ENCODE data around the gene ZCCHC14. TPM values are rescaled to one million over a fixed set of nuclear protein-coding genes. Genes with fewer than 3 reads are reported as not detected.

Gene ZCCHC14
- total and polyA plus RNA-seq, 2 of the 13 experiments (the other 11 are each of a cell fraction or from before 2014, with no cell fraction given), result 12.4 to 12.5 TPM

GRCh38 chr16:87439926-87440325, 52.9 kb downstream of the ZCCHC14 start:
- POLR2A ChIA-PET, result no interaction called here
- WGBS (ENCODE audit: low lambda C conversion rate), result 89% methylated on average over 10 of the region's 10 CpGs
- Histone ChIP-seq H3K36me3 (replicated peaks in 1 of 2; ENCODE audit: control insufficient read depth in 1 of 2, insufficient read depth in 2 of 2, low read length in 2 of 2) (peaks cover 14 to 39% of the 10 kb centered on the region in 2 experiments; a peak in 4 of 5 replicates), H3K4me2 (ENCODE audit: low read depth, low read length) (no peak overlapping the region), H3K4me1 (ENCODE audit: insufficient read depth, low read length) (peaks cover 11% of the 10 kb centered on the region; the same call in 1 of the 2 replicates), H3K9ac (ENCODE audit: insufficient read depth, low read depth, low read length) (no peak overlapping the region), H4K20me1 (ENCODE audit: insufficient read depth, low read length) (peaks cover 12% of the 10 kb centered on the region; the same call in 1 of the 2 replicates), H3K27me3 (ENCODE audit: control insufficient read depth in 1 of 2, insufficient read depth in 2 of 2, low read length in 2 of 2) (no peaks in the 10 kb centered on the region), H2AFZ (ENCODE audit: low read length) (no peak overlapping the region), H3K4me3 (replicated peaks in 1 of 3; ENCODE audit: insufficient read depth in 1 of 3, low read depth in 2 of 3, low read length in 3 of 3) (no peak overlapping the region), H3K27ac (ENCODE audit: extremely low read length, insufficient read depth, low read length) (no peak overlapping the region), H3K79me2 (ENCODE audit: insufficient read depth, low read length) (peaks cover 35% of the 10 kb centered on the region), H3K9me3 (ENCODE audit: low read length) (no peaks in the 10 kb centered on the region)
- intact Hi-C loops (cut with micrococcal nuclease; ENCODE audit: unreplicated experiment) (no loop called here), in situ Hi-C loops (cut with HindIII; ENCODE audit: extremely low pct_ligation_motif_present, low pct_unique_long_range_greater_than_20kb) (no loop called here)
- FAIRE-seq, result no peak
- CTCF ChIA-PET (ENCODE audit: low intra/inter-chr PET ratio, low total read pairs), result no interaction called here
- no peak for ATAC-seq
- no TSS peak for BruUV-seq (replicated peaks)
- no peak for DNase-seq (ENCODE audit: low spot score)
- TF ChIP-seq ZNF670 (CRISPR knock-in tag; IDR thresholded peaks at IDR 0.05; ENCODE audit: borderline replicate concordance), result no peak
- TF ChIP-seq ZNF747 (CRISPR knock-in tag; IDR thresholded peaks at IDR 0.05; ENCODE audit: borderline replicate concordance), result no peak
- TF ChIP-seq ZNF138 (CRISPR knock-in tag; IDR thresholded peaks at IDR 0.05; ENCODE audit: low read depth), result no peak
- no peak for TF ChIP-seq MAZ (IDR thresholded peaks at IDR 0.05; ENCODE audit: borderline replicate concordance, low read depth, low read length)
- TF ChIP-seq MAZ (CRISPR knock-in tag; IDR thresholded peaks at IDR 0.05; ENCODE audit: low read depth), result no peak
- no peak for TF ChIP-seq ZNF431 (CRISPR knock-in tag; IDR thresholded peaks at IDR 0.05; ENCODE audit: borderline replicate concordance, low read depth)
- no peak for TF ChIP-seq ZNF660 (CRISPR knock-in tag; IDR thresholded peaks at IDR 0.05; ENCODE audit: borderline replicate concordance, low read depth)
- no peak for TF ChIP-seq RBAK (CRISPR knock-in tag; IDR thresholded peaks at IDR 0.05)
- TF ChIP-seq ZNF276 (CRISPR knock-in tag; IDR thresholded peaks at IDR 0.05; ENCODE audit: low read depth), result no peak
- TF ChIP-seq ZNF841 (CRISPR knock-in tag; IDR thresholded peaks at IDR 0.05; ENCODE audit: borderline replicate concordance), result no peak
- no peak for TF ChIP-seq ZXDC (CRISPR knock-in tag; IDR thresholded peaks at IDR 0.05)
- TF ChIP-seq KAT7 (CRISPR knock-in tag; IDR thresholded peaks at IDR 0.05; ENCODE audit: borderline replicate concordance), result no peak
- TF ChIP-seq, protein P1, sequence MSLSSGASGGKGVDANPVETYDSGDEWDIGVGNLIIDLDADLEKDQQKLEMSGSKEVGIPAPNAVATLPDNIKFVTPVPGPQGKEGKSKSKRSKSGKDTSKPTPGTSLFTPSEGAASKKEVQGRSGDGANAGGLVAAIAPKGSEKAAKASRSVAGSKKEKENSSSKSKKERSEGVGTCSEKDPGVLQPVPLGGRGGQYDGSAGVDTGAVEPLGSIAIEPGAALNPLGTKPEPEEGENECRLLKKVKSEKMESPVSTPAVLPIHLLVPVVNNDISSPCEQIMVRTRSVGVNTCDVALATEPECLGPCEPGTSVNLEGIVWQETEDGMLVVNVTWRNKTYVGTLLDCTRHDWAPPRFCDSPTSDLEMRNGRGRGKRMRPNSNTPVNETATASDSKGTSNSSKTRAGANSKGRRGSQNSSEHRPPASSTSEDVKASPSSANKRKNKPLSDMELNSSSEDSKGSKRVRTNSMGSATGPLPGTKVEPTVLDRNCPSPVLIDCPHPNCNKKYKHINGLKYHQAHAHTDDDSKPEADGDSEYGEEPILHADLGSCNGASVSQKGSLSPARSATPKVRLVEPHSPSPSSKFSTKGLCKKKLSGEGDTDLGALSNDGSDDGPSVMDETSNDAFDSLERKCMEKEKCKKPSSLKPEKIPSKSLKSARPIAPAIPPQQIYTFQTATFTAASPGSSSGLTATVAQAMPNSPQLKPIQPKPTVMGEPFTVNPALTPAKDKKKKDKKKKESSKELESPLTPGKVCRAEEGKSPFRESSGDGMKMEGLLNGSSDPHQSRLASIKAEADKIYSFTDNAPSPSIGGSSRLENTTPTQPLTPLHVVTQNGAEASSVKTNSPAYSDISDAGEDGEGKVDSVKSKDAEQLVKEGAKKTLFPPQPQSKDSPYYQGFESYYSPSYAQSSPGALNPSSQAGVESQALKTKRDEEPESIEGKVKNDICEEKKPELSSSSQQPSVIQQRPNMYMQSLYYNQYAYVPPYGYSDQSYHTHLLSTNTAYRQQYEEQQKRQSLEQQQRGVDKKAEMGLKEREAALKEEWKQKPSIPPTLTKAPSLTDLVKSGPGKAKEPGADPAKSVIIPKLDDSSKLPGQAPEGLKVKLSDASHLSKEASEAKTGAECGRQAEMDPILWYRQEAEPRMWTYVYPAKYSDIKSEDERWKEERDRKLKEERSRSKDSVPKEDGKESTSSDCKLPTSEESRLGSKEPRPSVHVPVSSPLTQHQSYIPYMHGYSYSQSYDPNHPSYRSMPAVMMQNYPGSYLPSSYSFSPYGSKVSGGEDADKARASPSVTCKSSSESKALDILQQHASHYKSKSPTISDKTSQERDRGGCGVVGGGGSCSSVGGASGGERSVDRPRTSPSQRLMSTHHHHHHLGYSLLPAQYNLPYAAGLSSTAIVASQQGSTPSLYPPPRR (CRISPR knock-in tag; IDR thresholded peaks at IDR 0.05; ENCODE audit: borderline replicate concordance), result no peak
- no peak for TF ChIP-seq IKZF1 (IDR thresholded peaks at IDR 0.05)
- no peak for TF ChIP-seq ZNF282 (IDR thresholded peaks at IDR 0.05; ENCODE audit: partially characterized antibody)
- TF ChIP-seq ZNF605 (CRISPR knock-in tag; IDR thresholded peaks at IDR 0.05), result no peak

Data from HepG2 (cell line).